ENCODE data around the gene KDM5C.
A peak's percentile ranks its signal among the peaks of the same experiment; 100 is the strongest.

Gene KDM5C

DNA sequence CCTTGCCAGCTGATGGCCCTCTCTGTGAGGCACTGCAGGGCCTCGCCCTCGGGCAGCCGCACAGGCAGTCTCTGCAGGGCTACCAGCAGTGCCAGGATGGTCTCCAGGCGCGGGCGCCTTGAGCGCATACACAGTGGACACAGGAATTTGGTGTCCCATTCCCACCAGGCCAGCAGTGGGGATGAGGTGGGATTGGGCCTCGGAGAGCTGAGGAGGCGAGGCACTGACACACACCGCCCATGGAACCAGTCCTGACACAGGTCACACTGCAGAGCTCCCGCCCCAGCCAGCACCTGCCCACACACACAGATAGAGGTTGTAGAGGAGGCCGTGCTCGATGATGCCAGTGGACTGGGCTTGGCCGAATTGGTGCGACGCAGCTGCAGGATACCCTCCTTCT is 30.7 kb downstream of the KDM5C start:
- no peak overlapping the region for H3K4me3 ChIP-seq (ENCODE audit: control insufficient read depth, low read depth, low read length)
- no peak for DNase-seq (ENCODE audit: low read depth)

GRCh38 chrX:53193093-53193492 is 31.9 kb downstream of the KDM5C start:
- no peak overlapping the region for H3K4me3 ChIP-seq (ENCODE audit: control insufficient read depth, low read depth, low read length)
- TF ChIP-seq CTCF (IDR thresholded peaks at IDR 0.05; ENCODE audit: control insufficient read depth, insufficient read depth, low read depth, low read length, missing control alignments) = no peak
- DNase-seq (ENCODE audit: low read depth) = no peak

More for the DNA sequence above, 30.7 kb downstream of the KDM5C start:
- no peak for TF ChIP-seq CTCF (IDR thresholded peaks at IDR 0.05; ENCODE audit: control insufficient read depth, insufficient read depth, low read depth, low read length, missing control alignments)

GRCh38 chrX:53190363-53190960 is 34.5 kb downstream of the KDM5C start:
- no peak overlapping the region for H3K4me3 ChIP-seq (ENCODE audit: control insufficient read depth, low read depth, low read length)
- TF ChIP-seq CTCF (IDR thresholded peaks at IDR 0.05; ENCODE audit: control insufficient read depth, insufficient read depth, low read depth, low read length, missing control alignments) = peak; percentile 9
- no peak for DNase-seq (ENCODE audit: low read depth)

DNA sequence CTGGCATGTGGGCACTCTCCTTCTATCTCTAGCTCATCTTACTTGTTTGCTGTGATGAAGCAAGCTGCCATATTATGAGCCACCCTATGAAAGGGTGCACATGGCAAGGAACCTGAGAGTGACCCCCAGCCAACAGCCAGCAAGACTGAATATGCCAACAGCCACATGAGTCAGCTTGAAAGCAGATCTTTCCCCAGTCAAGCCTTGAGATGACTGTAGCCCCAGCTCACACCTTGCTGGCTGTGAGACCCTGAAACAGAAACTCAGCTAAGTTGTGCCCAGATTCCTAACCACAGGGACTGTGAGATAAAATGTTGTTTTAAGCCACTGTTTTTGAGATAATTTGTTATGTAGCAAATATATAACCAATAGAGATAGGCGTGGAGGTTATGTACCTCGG is 36.2 kb downstream of the KDM5C start:
- no peak overlapping the region for H3K4me3 ChIP-seq (ENCODE audit: control insufficient read depth, low read depth, low read length)
- TF ChIP-seq CTCF (IDR thresholded peaks at IDR 0.05; ENCODE audit: control insufficient read depth, insufficient read depth, low read depth, low read length, missing control alignments) = no peak
- DNase-seq (ENCODE audit: low read depth) = no peak

DNA sequence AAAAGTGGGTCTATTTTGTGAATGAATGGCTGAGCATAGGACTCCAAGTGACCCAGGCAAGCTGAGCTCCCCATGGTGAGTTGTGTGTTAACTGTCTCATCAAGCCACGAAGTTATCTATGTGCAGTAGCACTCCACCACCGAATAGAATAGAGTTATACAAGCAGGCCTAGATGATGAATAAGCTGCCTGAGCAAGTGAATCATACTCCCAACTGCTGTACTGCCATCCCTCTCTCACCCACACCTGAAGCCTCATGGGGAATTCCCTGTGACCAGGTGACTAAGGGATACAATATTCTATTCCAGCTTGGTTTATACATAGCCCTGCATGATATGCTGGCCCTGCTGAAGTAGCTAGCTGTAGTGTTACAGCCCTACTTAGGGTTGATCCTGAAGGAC is 38.7 kb downstream of the KDM5C start:
- no peak overlapping the region for H3K4me3 ChIP-seq (ENCODE audit: control insufficient read depth, low read depth, low read length)
- no peak for DNase-seq (ENCODE audit: low read depth)
- no peak for TF ChIP-seq CTCF (IDR thresholded peaks at IDR 0.05; ENCODE audit: control insufficient read depth, insufficient read depth, low read depth, low read length, missing control alignments)

DNA sequence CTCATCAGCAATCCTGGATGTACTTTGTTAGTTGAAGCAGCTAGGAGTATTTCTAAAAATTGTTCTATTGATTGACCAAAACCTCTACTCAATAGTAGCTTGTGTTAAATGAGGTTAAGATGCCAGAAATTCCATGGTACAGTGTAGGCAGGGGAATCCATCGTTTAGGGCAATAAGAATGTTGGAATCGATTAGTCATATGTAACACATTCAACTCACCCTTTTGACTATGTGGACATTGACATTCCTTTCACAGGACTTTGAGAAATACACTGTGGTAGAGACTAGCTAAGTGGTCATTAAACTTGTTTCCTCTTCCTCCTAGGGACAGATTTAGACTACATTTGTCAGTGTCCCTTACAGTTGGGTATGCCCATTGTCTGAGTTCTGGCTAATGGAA is 40.2 kb downstream of the KDM5C start:
- TF ChIP-seq CTCF (IDR thresholded peaks at IDR 0.05; ENCODE audit: control insufficient read depth, insufficient read depth, low read depth, low read length, missing control alignments) = no peak
- no peak overlapping the region for H3K4me3 ChIP-seq (ENCODE audit: control insufficient read depth, low read depth, low read length)
- DNase-seq (ENCODE audit: low read depth) = peak; percentile 14

- H3K4me3 ChIP-seq (ENCODE audit: control insufficient read depth, low read depth, low read length) = no peak overlapping the region
- TF ChIP-seq CTCF (IDR thresholded peaks at IDR 0.05; ENCODE audit: control insufficient read depth, insufficient read depth, low read depth, low read length, missing control alignments) = no peak
These were observed 53.7 kb downstream of the KDM5C start for GRCh38 chrX:53171356-53171755.

More at GRCh38 chrX:53171356-53171755, 53.7 kb downstream of the KDM5C start:
- no peak for DNase-seq (ENCODE audit: low read depth)

Measured in AG09309 (cell line).